Esophagus muscularis mucosa (tissue), 4 donors: Measurements from ENCODE around the gene CNKSR1. TPM values are rescaled to one million over a fixed set of nuclear protein-coding genes. Genes with fewer than 3 reads are reported as not detected.

Source experiments
- DNase-seq: peaks from one replicate; pipeline ENCODE4 v3.0.0-alpha.2; 2017; ENCODE audit errors: extremely low spot score
- H3K27ac ChIP-seq, 4 donors: fragments of 200-600 bp; sonication (generic); replicated peaks in 1 of 4; 1 replicate in 3 of 4; 2 replicates in 1 of 4; pipeline ENCODE4 v1.5.1; 2016 to 2019; ENCODE audit warnings: mild to moderate bottlenecking in 1 of 4
- H3K27me3 ChIP-seq, 4 donors: fragments of 200-600 bp; sonication (generic); one replicate each; pipeline versions ENCODE4 v1.5.1 to v1.6.0; 2016 to 2019
- H3K36me3 ChIP-seq, 4 donors: fragments of 200-600 bp; sonication (generic); one replicate each; pipeline ENCODE4 v1.5.1; 2016 to 2019
- H3K4me1 ChIP-seq, 4 donors: fragments of 200-600 bp; sonication (generic); one replicate each; pipeline ENCODE4 v1.5.1; 2016 to 2019
- H3K4me3 ChIP-seq, 4 donors: fragments of 200-600 bp; sonication (generic); 1 replicate in 2 of 4; 2 replicates in 2 of 4; pipeline ENCODE4 v1.5.1; 2016 to 2019; ENCODE audit warnings: mild to moderate bottlenecking in 4 of 4, moderate library complexity in 1 of 4
- H3K9me3 ChIP-seq, 4 donors: fragments of 200-600 bp; sonication (generic); 1 replicate in 3 of 4; 2 replicates in 1 of 4; pipeline ENCODE4 v1.5.1; 2016 to 2019
- EP300 ChIP-seq: sonication (generic); formaldehyde crosslinking; IDR thresholded peaks from one replicate; pipeline ENCODE4 v1.6.1; 2017; ENCODE audit warnings: antibody characterized with exemption
- POLR2A ChIP-seq: fragments of 450-650 bp; IDR thresholded peaks from one replicate; pipeline ENCODE4 v1.6.1; 2017; ENCODE audit warnings: antibody characterized with exemption, moderate library complexity, mild to moderate bottlenecking, low read depth
- POLR2AphosphoS5 ChIP-seq, 2 donors: sonication (generic); formaldehyde crosslinking; IDR thresholded peaks; one replicate each; pipeline ENCODE4 v1.6.1; 2017; ENCODE audit warnings: antibody characterized with exemption in 2 of 2
- WGBS: methylation state at CpG from one replicate; pipeline ENCODE4 v1.1.5; 2018; 5-methylcytosine and 5-hydroxymethylcytosine counted together
- intact Hi-C: fragments of 100-400 bp; cut with DNase I; formaldehyde crosslinking; loops from one replicate; pipeline ENCODE4 v1.15.1; 2023
- total RNA-seq, 4 donors: library from RNA; depleted of rRNA; stranded (reverse); fragments of >200 nt; gene quantifications; one replicate each; pipeline versions ENCODE4 v1.1.0 to v1.2.1, GENCODE V29; 2016
- TF ChIP-seq, protein P1 (sequence below), 3 experiments: fragments of 200-600 bp in 2 of 3; fragments of 450-650 bp in 1 of 3; sonication (generic) in 2 of 3; IDR thresholded peaks; one replicate each; pipeline ENCODE4 v1.5.1; 2017 to 2019; ENCODE audit warnings: antibody characterized with exemption in 3 of 3, mild to moderate bottlenecking in 2 of 3, moderate library complexity in 1 of 3

CNKSR1 gene
- total RNA-seq, 4 donors from 2014 or later, result 1.4 to 2.6 (median 1.9) TPM

GRCh38 chr1:26160527-26161414, 16.5 kb upstream of the CNKSR1 start:
- H3K9me3 ChIP-seq, result no peaks in the 10 kb centered on the region
- TF ChIP-seq, protein P1, sequence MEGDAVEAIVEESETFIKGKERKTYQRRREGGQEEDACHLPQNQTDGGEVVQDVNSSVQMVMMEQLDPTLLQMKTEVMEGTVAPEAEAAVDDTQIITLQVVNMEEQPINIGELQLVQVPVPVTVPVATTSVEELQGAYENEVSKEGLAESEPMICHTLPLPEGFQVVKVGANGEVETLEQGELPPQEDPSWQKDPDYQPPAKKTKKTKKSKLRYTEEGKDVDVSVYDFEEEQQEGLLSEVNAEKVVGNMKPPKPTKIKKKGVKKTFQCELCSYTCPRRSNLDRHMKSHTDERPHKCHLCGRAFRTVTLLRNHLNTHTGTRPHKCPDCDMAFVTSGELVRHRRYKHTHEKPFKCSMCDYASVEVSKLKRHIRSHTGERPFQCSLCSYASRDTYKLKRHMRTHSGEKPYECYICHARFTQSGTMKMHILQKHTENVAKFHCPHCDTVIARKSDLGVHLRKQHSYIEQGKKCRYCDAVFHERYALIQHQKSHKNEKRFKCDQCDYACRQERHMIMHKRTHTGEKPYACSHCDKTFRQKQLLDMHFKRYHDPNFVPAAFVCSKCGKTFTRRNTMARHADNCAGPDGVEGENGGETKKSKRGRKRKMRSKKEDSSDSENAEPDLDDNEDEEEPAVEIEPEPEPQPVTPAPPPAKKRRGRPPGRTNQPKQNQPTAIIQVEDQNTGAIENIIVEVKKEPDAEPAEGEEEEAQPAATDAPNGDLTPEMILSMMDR (IDR thresholded peaks at IDR 0.05), result no peak
- no peak for TF ChIP-seq EP300
- no peak for DNase-seq
- peak overlapping the region; percentile 54 to 66 (median 63) for H3K4me3 ChIP-seq
- H3K36me3 ChIP-seq, result no peaks in the 10 kb centered on the region
- H3K4me1 ChIP-seq, result peaks cover 29 to 61% (median 33%) of the 10 kb centered on the region in 4 donors
- peaks cover 0 to 30% (median 4%) of the 10 kb centered on the region in 4 donors for H3K27me3 ChIP-seq
- 62% methylated on average over 10 of the region's 18 CpGs for WGBS
- intact Hi-C loops, result loop anchor here (5.0 kb wide), 2 partner anchors 53 to 123 kb away; no protein-coding TSS in a partner anchor
- peak overlapping the region; percentile 58 to 71 (median 67) for H3K27ac ChIP-seq

GRCh38 chr1:26161415-26162219, 15.7 kb upstream of the CNKSR1 start:
- WGBS, result under 1% methylated on average over 67 of the region's 98 CpGs
- no peak for TF ChIP-seq POLR2A
- TF ChIP-seq, protein P1 (IDR thresholded peaks at IDR 0.05), result peak in 2 of 3 experiments; percentile 22 to 29
- TF ChIP-seq POLR2AphosphoS5 (IDR thresholded peaks at IDR 0.05), result peak in 1 of 2 donors; percentile 15
- Histone ChIP-seq H3K4me3 (peak overlapping the region; percentile 54 to 66 (median 63)), H3K27ac (peak overlapping the region; percentile 58 to 71 (median 67)), H3K27me3 (peaks cover 0 to 22% (median 4%) of the 10 kb centered on the region in 4 donors), H3K9me3 (no peaks in the 10 kb centered on the region), H3K4me1 (peaks cover 29 to 60% (median 33%) of the 10 kb centered on the region in 4 donors), H3K36me3 (no peaks in the 10 kb centered on the region)
- intact Hi-C loops, result loop anchor here (5.0 kb wide), 2 partner anchors 54 to 124 kb away; no protein-coding TSS in a partner anchor
- DNase-seq, result no peak

DNA sequence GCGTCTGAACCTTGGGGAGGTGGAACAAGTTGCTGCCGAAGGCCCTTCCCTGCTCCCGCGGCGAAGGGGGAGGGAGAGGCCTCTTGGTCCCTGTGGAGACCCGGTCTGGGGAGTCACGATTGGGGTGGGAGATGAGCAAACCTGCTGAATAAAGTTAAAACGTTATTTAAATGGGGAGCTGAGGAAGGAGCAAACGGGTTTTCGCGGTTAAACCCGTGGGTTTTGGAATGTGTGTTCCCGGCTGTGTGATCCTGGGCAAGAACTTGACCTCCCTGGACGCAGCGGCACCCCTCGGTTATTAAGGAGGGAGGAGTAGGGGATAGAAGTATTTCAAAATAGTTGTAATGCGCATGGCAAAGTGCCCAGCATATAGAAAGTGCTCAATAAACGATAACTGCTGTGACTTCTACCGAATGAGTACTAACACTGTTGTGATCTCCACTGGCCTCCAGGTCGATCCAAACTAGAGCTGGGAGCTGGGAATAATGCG, 15.0 kb upstream of the CNKSR1 start:
- Histone ChIP-seq H3K4me1 (peaks cover 29 to 55% (median 33%) of the 10 kb centered on the region in 4 donors), H3K36me3 (no peaks in the 10 kb centered on the region), H3K9me3 (no peaks in the 10 kb centered on the region), H3K4me3 (peak overlapping the region; percentile 54 to 66 (median 63)), H3K27me3 (peaks cover 0 to 15% (median 2%) of the 10 kb centered on the region in 4 donors), H3K27ac (peak overlapping the region; percentile 47 to 71 (median 60))
- intact Hi-C loops, result loop anchor here (5.0 kb wide), 2 partner anchors 55 to 125 kb away; no protein-coding TSS in a partner anchor
- TF ChIP-seq POLR2A (no peak), POLR2AphosphoS5 (IDR thresholded peaks at IDR 0.05) (no peak), EP300 (no peak)
- TF ChIP-seq, protein P1 (IDR thresholded peaks at IDR 0.05), result no peak
- no peak for DNase-seq
- WGBS, result 38% methylated on average over 21 of the region's 21 CpGs

DNA sequence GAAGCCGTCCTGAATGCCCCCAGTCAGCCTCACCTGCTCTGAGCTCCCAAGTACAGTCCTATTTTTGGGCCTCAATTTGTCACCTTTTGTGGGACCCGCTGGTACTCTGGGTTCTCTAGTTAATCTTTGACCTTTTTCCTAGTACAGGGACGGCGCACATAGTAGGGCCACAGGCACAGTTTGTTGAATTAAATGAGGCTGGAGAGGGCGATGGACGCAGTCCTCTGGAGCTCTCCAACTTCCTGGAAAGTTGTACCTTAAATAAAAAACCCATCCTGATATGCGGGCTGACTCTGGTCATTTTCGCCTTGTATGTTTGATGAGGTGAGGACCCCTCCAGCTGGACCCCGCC, 13.6 kb upstream of the CNKSR1 start:
- Histone ChIP-seq H3K27me3 (peaks cover 0 to 4% (median 1%) of the 10 kb centered on the region in 4 donors), H3K4me1 (peaks cover 29 to 41% (median 33%) of the 10 kb centered on the region in 4 donors), H3K4me3 (peak overlapping the region; percentile 54 to 62 (median 57)), H3K9me3 (no peaks in the 10 kb centered on the region), H3K27ac (peak overlapping the region; percentile 72 to 75 (median 75)), H3K36me3 (no peaks in the 10 kb centered on the region)
- WGBS, result 65% methylated on average over 8 of the region's 9 CpGs
- TF ChIP-seq, protein P1 (IDR thresholded peaks at IDR 0.05), result no peak
- TF ChIP-seq POLR2AphosphoS5 (IDR thresholded peaks at IDR 0.05), result no peak
- TF ChIP-seq POLR2A, result no peak
- TF ChIP-seq EP300, result no peak
- intact Hi-C loops, result loop anchor here (5.0 kb wide), 2 partner anchors 56 to 126 kb away; no protein-coding TSS in a partner anchor
- DNase-seq, result no peak
